ENCODE data around the gene MED15. TPM values are rescaled to one million over a fixed set of nuclear protein-coding genes. Genes with fewer than 3 reads are reported as not detected.

Gene MED15
- total RNA-seq, 1 donor from 2014 or later: 83.6 TPM

DNA sequence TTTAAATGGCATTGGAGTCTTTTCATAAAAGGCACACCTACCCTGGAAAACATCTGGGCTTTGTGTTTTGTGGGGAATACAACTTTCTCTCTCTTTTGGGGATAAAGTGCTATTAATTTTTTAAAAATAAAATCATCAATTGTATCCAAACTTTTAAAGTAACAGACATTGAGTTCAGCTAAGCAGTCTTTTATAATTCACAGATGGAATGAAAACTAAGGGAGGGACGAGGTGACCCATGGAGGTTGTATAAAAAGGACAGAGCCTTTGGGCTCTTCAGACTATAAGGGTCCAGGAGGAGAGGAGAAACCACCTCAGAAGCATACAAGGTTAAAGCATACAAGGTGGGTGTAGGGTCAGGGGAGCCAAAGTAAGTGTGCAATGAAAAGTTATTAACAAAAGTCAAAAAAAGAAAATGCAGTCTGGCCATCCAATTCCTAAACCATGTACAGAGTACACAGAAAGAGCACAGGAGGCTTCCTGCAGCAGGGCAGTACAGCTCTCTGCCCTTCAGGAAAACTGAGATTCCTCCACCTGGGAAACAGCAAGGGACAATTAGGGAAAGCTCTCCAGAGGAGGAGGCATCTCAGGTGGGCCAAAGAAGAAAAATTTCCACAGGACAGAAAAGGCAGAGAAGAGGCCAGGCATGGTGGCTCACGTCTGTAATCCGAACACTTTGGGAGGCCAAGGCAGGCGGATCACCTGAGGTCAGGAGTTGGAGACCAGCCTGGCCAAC, 22.3 kb upstream of the MED15 start:
- TF ChIP-seq, protein P1, sequence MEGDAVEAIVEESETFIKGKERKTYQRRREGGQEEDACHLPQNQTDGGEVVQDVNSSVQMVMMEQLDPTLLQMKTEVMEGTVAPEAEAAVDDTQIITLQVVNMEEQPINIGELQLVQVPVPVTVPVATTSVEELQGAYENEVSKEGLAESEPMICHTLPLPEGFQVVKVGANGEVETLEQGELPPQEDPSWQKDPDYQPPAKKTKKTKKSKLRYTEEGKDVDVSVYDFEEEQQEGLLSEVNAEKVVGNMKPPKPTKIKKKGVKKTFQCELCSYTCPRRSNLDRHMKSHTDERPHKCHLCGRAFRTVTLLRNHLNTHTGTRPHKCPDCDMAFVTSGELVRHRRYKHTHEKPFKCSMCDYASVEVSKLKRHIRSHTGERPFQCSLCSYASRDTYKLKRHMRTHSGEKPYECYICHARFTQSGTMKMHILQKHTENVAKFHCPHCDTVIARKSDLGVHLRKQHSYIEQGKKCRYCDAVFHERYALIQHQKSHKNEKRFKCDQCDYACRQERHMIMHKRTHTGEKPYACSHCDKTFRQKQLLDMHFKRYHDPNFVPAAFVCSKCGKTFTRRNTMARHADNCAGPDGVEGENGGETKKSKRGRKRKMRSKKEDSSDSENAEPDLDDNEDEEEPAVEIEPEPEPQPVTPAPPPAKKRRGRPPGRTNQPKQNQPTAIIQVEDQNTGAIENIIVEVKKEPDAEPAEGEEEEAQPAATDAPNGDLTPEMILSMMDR (IDR thresholded peaks at IDR 0.05; ENCODE audit: partially characterized antibody, unreplicated experiment): no peak
- H3K27me3 Mint-ChIP-seq (ENCODE audit: unreplicated experiment): peaks cover 4% of the 10 kb centered on the region
- DNase-seq: no peak
- H3K9me3 Mint-ChIP-seq (ENCODE audit: unreplicated experiment): peaks cover 12% of the 10 kb centered on the region
- H3K4me1 Mint-ChIP-seq (ENCODE audit: low read depth, unreplicated experiment): peaks cover 6% of the 10 kb centered on the region
- H3K4me3 Mint-ChIP-seq (ENCODE audit: unreplicated experiment): peak overlapping the region; percentile 6
- H3K27ac Mint-ChIP-seq (ENCODE audit: unreplicated experiment): no peak overlapping the region
- peaks cover 12% of the 10 kb centered on the region for H3K36me3 Mint-ChIP-seq (ENCODE audit: unreplicated experiment)

DNA sequence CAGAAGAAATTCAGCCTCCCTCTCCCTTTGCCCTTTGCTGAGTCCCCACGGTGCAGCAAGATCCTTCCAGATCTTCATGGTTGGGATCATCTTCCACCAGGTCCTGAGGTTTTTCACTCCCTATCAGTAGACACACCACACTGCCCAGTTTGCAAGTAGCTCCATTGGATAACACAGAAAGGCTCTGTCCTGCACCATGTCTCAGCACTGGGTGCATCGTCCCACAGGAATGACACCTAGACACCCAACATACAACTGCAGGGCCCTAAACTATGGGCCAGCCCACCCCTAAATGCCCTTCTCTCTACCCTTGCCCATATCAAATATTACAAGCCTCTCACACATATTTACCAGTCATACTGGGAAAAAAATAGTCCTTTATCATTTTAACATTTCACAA, 21.2 kb upstream of the MED15 start:
- peaks cover 4% of the 10 kb centered on the region for H3K27me3 Mint-ChIP-seq (ENCODE audit: unreplicated experiment)
- TF ChIP-seq, protein P1 (IDR thresholded peaks at IDR 0.05; ENCODE audit: partially characterized antibody, unreplicated experiment): no peak
- H3K27ac Mint-ChIP-seq (ENCODE audit: unreplicated experiment): no peak overlapping the region
- H3K4me1 Mint-ChIP-seq (ENCODE audit: low read depth, unreplicated experiment): peaks cover 6% of the 10 kb centered on the region
- no peak for DNase-seq
- H3K36me3 Mint-ChIP-seq (ENCODE audit: unreplicated experiment): peaks cover 12% of the 10 kb centered on the region
- peaks cover 12% of the 10 kb centered on the region for H3K9me3 Mint-ChIP-seq (ENCODE audit: unreplicated experiment)
- no peak overlapping the region for H3K4me3 Mint-ChIP-seq (ENCODE audit: unreplicated experiment)

DNA sequence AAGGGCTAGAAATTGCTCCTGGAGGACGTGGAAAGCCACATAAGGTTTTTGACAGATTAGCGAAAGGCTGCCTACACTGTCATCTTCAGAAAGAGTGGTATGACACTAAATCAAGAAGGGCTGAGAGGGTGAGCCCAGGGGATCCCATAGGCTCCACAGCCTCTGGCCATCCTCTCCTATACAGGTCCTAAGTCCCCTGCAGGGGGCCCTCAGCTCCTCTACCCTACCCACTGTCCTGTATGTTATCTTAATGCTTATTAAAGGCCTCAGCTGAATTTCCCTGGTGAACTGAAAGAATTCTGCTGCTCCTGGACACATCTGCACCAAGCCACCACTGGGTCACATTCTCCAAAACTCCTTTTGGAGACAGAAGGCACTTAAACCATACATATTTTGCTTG, 19.7 kb upstream of the MED15 start:
- no peak overlapping the region for H3K27ac Mint-ChIP-seq (ENCODE audit: unreplicated experiment)
- H3K4me3 Mint-ChIP-seq (ENCODE audit: unreplicated experiment): no peak overlapping the region
- H3K27me3 Mint-ChIP-seq (ENCODE audit: unreplicated experiment): peaks cover 7% of the 10 kb centered on the region

DNA sequence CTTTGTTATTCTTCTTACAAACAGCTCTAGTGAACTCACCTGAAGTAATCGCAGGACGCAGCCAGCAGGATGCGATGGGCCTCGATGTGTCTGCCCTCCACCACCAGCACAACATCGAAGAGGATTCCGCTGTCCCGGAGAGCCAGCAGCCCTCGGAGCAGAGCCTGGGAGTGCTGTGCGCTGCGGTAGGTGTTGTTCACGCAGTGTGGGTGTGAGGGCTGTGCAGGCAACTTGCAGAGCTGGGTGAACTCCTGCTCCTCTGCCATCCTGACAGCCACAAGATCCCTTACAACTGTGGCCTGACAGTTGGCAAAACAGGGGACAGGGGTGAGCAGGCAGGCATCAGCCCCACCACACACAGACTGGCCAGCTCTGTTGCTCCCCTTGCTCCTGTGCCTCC, 18.5 kb upstream of the MED15 start:
- Mint-ChIP-seq H3K27ac (ENCODE audit: unreplicated experiment) (no peak overlapping the region), H3K27me3 (ENCODE audit: unreplicated experiment) (peaks cover 7% of the 10 kb centered on the region), H3K4me1 (ENCODE audit: low read depth, unreplicated experiment) (peaks cover 6% of the 10 kb centered on the region), H3K36me3 (ENCODE audit: unreplicated experiment) (peaks cover 5% of the 10 kb centered on the region), H3K4me3 (ENCODE audit: unreplicated experiment) (no peak overlapping the region), H3K9me3 (ENCODE audit: unreplicated experiment) (peaks cover 12% of the 10 kb centered on the region)
- no peak for DNase-seq
- TF ChIP-seq, protein P1 (IDR thresholded peaks at IDR 0.05; ENCODE audit: partially characterized antibody, unreplicated experiment): no peak

More for the DNA sequence above, 19.7 kb upstream of the MED15 start:
- H3K4me1 Mint-ChIP-seq (ENCODE audit: low read depth, unreplicated experiment): peaks cover 6% of the 10 kb centered on the region
- H3K36me3 Mint-ChIP-seq (ENCODE audit: unreplicated experiment): peaks cover 12% of the 10 kb centered on the region
- H3K9me3 Mint-ChIP-seq (ENCODE audit: unreplicated experiment): peaks cover 12% of the 10 kb centered on the region
- TF ChIP-seq, protein P1 (IDR thresholded peaks at IDR 0.05; ENCODE audit: partially characterized antibody, unreplicated experiment): no peak
- no peak for DNase-seq

DNA sequence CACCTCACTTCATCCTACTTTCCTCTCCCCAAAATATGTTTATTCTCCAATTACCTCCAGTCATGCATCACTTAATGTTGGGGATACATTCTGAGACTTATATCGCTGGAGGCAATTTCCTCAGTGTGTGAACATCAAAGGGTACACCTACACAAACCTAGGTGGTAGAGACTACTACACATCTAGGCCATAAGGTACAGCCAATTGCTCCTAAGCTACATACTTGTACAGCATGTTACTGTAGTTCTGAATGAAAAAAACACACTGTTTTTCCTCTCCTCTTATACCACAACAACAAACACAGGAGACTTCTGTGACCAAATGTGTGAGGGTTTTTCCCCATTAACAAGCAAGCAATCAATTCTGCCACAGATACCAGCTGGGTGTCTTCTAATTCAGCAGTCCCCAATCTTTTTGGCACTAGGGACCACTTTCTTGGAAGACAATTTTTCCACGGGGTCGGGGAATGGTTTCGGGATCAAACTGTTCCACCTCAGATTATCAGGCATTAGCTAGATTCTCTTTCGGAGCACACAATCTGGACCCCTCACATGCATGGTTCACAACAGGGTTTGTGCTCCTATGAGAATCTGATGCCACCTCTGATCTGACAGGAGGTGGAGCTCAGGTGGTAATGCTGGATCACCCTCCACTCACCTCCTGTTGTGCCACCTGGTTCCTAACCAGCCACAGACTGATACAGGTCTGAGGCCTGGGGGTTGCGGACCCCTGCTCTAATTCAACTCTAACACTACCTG, 17.0 kb upstream of the MED15 start:
- no peak overlapping the region for H3K4me3 Mint-ChIP-seq (ENCODE audit: unreplicated experiment)
- peaks cover 9% of the 10 kb centered on the region for H3K4me1 Mint-ChIP-seq (ENCODE audit: low read depth, unreplicated experiment)
- peaks cover 5% of the 10 kb centered on the region for H3K36me3 Mint-ChIP-seq (ENCODE audit: unreplicated experiment)
- no peak overlapping the region for H3K27ac Mint-ChIP-seq (ENCODE audit: unreplicated experiment)
- no peak for DNase-seq
- H3K9me3 Mint-ChIP-seq (ENCODE audit: unreplicated experiment): peaks cover 12% of the 10 kb centered on the region
- TF ChIP-seq, protein P1 (IDR thresholded peaks at IDR 0.05; ENCODE audit: partially characterized antibody, unreplicated experiment): no peak
- H3K27me3 Mint-ChIP-seq (ENCODE audit: unreplicated experiment): peaks cover 8% of the 10 kb centered on the region
